ENCODE results near the gene TMEM79.

GRCh38 chr1:156289857-156290256 lies 5.7 kb downstream of the TMEM79 start:
- no peak for TF ChIP-seq CTCF (IDR thresholded peaks at IDR 0.05)
- no peak for TF ChIP-seq POLR2A (IDR thresholded peaks at IDR 0.05)
- TF ChIP-seq POLR2AphosphoS5 (IDR thresholded peaks at IDR 0.05): no peak
